Neural cell (in vitro differentiated cells): ENCODE measurements around the gene ABCA2. TPM values are rescaled to one million over a fixed set of nuclear protein-coding genes. Genes with fewer than 3 reads are reported as not detected.

Experiments used
- H2AFZ ChIP-seq: fragments of 200-600, 300-800 bp; sonication (generic), shearing (Covaris generic); 2 replicates; pipeline ENCODE4 v1.6.0; 2014; ENCODE audit warnings: low read depth, mild to moderate bottlenecking, antibody characterized with exemption, low read length, moderate library complexity
- H3F3A ChIP-seq: fragments of 200-600 bp; shearing (Covaris generic); 2 replicates; pipeline ENCODE4 v1.6.1; 2016; ENCODE audit warnings: mild to moderate bottlenecking, moderate library complexity, mixed read lengths, antibody characterized with exemption, low read length; ENCODE audit not compliant: insufficient read depth, poor library complexity, severe bottlenecking
- H3K27ac ChIP-seq: fragments of 200-600, 300-800 bp; sonication (generic), shearing (Covaris generic); 2 replicates; pipeline ENCODE4 v1.5.1; 2014; ENCODE audit warnings: mild to moderate bottlenecking, low read length, moderate library complexity
- H3K27me3 ChIP-seq: fragments of 300-800, 200-600 bp; sonication (generic), shearing (Covaris generic); 2 replicates; pipeline ENCODE4 v1.6.0; 2014; ENCODE audit warnings: mild to moderate bottlenecking, low read depth, low read length, moderate library complexity; ENCODE audit not compliant: insufficient read depth
- H3K36me3 ChIP-seq: fragments of 300-800, 200-600 bp; sonication (generic), shearing (Covaris generic); 2 replicates; pipeline ENCODE4 v1.5.1; 2014; ENCODE audit warnings: mild to moderate bottlenecking, antibody characterized with exemption, low read length, moderate library complexity; ENCODE audit not compliant: insufficient read depth
- H3K4me2 ChIP-seq: fragments of 300-800, 200-600 bp; sonication (generic), shearing (Covaris generic); 2 replicates; pipeline ENCODE4 v1.6.0; 2014; ENCODE audit warnings: mild to moderate bottlenecking, low read length
- H3K4me3 ChIP-seq: fragments of 300-800, 200-600 bp; sonication (generic), shearing (Covaris generic); 2 replicates; pipeline ENCODE4 v1.5.1; 2014; ENCODE audit warnings: mild to moderate bottlenecking, low read length, moderate library complexity
- H3K79me2 ChIP-seq: fragments of 200-600 bp; shearing (Covaris generic); replicated peaks from 2 replicates; pipeline ENCODE4 v1.6.0; 2014; ENCODE audit warnings: mild to moderate bottlenecking, low read length, moderate library complexity; ENCODE audit not compliant: insufficient read depth
- H3K9ac ChIP-seq: fragments of 300-800, 200-600 bp; sonication (generic), shearing (Covaris generic); 2 replicates; pipeline ENCODE4 v1.6.1; 2016; ENCODE audit warnings: mild to moderate bottlenecking, low read length, mixed read lengths
- H3K9me2 ChIP-seq: fragments of 200-600 bp; shearing (Covaris generic); 2 replicates; pipeline ENCODE4 v1.6.1; 2016; ENCODE audit warnings: mild to moderate bottlenecking, low read length, mixed read lengths; ENCODE audit not compliant: insufficient read depth
- H3K9me3 ChIP-seq: fragments of 200-600, 300-800 bp; sonication (generic), shearing (Covaris generic); 2 replicates; pipeline ENCODE4 v1.6.1; 2016; ENCODE audit warnings: mild to moderate bottlenecking, mixed run types, low read length, moderate library complexity, mixed read lengths
- H4K20me1 ChIP-seq: fragments of 200-600 bp; shearing (Covaris generic); 2 replicates; pipeline ENCODE4 v1.6.1; 2016; ENCODE audit warnings: mild to moderate bottlenecking, mixed run types; ENCODE audit not compliant: insufficient read depth
- EP300 ChIP-seq: fragments of 450-650 bp; conservative IDR thresholded peaks from 2 replicates; pipeline ENCODE4 v1.6.1; 2014; ENCODE audit warnings: antibody characterized with exemption, mild to moderate bottlenecking, moderate library complexity; ENCODE audit not compliant: poor library complexity, severe bottlenecking
- EZH2 ChIP-seq: fragments of 200-600, 300-800 bp; shearing (Covaris generic), sonication (generic); IDR thresholded peaks from 2 replicates; pipeline ENCODE4 v1.6.1; 2014; ENCODE audit warnings: antibody characterized with exemption, low read length, borderline replicate concordance, mild to moderate bottlenecking; ENCODE audit not compliant: insufficient read depth, poor library complexity, severe bottlenecking
- MXI1 ChIP-seq: fragments of 450-650 bp; conservative IDR thresholded peaks from 2 replicates; pipeline ENCODE4 v1.6.1; 2014; ENCODE audit warnings: antibody characterized with exemption, mild to moderate bottlenecking; ENCODE audit not compliant: poor library complexity, severe bottlenecking
- POLR2AphosphoS5 ChIP-seq: IDR thresholded peaks from 2 replicates; pipeline ENCODE4 v1.6.1; 2012
- RAD21 ChIP-seq: fragments of 450-650 bp; conservative IDR thresholded peaks from 2 replicates; pipeline ENCODE4 v1.6.1; 2014; ENCODE audit warnings: antibody characterized with exemption, mild to moderate bottlenecking, moderate library complexity
- SMC3 ChIP-seq: fragments of 450-650 bp; conservative IDR thresholded peaks from 2 replicates; pipeline ENCODE4 v1.6.1; 2014; ENCODE audit warnings: antibody characterized with exemption, mild to moderate bottlenecking, moderate library complexity; ENCODE audit not compliant: poor library complexity
- TAF1 ChIP-seq: IDR thresholded peaks from 2 replicates; pipeline ENCODE4 v1.6.1; 2012; ENCODE audit warnings: low read depth
- polyA plus RNA-seq: library from polyadenylated mRNA; depleted of rRNA; stranded (reverse); fragments of >200 nt; gene quantifications from 2 replicates; pipeline ENCODE4 v1.2.3, GENCODE V29; 2014
- TF ChIP-seq, protein P1 (sequence below): fragments of 450-650 bp; IDR thresholded peaks from 2 replicates; pipeline ENCODE4 v1.5.1; 2014; ENCODE audit warnings: antibody characterized with exemption, mild to moderate bottlenecking, moderate library complexity; ENCODE audit not compliant: poor library complexity, severe bottlenecking
- TF ChIP-seq, protein P2 (sequence below): IDR thresholded peaks from 2 replicates; pipeline ENCODE4 v1.6.1; 2012; ENCODE audit warnings: borderline replicate concordance

The ABCA2 gene
- polyA plus RNA-seq, 1 donor from 2014 or later: 30.6 TPM

DNA sequence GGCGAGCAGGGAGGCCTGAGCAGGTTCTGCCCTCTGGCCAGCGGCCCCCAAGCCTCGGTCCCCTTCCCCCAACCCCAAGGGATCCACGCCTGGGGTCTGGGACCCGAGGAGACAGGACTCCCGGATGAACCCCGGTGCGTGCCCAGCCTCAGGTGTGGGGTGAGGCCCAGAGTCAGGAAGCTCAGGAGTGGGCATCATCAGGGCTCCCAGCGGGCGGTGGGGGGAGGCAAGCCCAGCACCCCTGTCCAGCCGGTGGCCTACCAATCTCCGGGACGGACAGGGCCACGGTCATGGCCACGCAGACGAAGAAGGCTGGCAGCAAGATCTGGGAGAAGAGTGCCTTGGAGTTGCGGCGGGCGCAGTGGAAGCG lies 14.5 kb downstream of the ABCA2 start:
- Histone ChIP-seq H2AFZ (no peak overlapping the region), H3K9me3 (no peaks in the 10 kb centered on the region), H3K36me3 (peaks cover 7% of the 10 kb centered on the region), H3K9ac (no peak overlapping the region), H3K9me2 (no peaks in the 10 kb centered on the region), H3K4me2 (no peak overlapping the region), H3K4me3 (no peak overlapping the region), H3K27me3 (no peaks in the 10 kb centered on the region), H4K20me1 (no peaks in the 10 kb centered on the region), H3K79me2 (no peaks in the 10 kb centered on the region), H3K27ac (no peak overlapping the region), H3F3A (no peaks in the 10 kb centered on the region)
- TF ChIP-seq TAF1 (no peak), MXI1 (no peak), SMC3 (no peak)
- TF ChIP-seq, protein P1, sequence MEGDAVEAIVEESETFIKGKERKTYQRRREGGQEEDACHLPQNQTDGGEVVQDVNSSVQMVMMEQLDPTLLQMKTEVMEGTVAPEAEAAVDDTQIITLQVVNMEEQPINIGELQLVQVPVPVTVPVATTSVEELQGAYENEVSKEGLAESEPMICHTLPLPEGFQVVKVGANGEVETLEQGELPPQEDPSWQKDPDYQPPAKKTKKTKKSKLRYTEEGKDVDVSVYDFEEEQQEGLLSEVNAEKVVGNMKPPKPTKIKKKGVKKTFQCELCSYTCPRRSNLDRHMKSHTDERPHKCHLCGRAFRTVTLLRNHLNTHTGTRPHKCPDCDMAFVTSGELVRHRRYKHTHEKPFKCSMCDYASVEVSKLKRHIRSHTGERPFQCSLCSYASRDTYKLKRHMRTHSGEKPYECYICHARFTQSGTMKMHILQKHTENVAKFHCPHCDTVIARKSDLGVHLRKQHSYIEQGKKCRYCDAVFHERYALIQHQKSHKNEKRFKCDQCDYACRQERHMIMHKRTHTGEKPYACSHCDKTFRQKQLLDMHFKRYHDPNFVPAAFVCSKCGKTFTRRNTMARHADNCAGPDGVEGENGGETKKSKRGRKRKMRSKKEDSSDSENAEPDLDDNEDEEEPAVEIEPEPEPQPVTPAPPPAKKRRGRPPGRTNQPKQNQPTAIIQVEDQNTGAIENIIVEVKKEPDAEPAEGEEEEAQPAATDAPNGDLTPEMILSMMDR: no peak

DNA sequence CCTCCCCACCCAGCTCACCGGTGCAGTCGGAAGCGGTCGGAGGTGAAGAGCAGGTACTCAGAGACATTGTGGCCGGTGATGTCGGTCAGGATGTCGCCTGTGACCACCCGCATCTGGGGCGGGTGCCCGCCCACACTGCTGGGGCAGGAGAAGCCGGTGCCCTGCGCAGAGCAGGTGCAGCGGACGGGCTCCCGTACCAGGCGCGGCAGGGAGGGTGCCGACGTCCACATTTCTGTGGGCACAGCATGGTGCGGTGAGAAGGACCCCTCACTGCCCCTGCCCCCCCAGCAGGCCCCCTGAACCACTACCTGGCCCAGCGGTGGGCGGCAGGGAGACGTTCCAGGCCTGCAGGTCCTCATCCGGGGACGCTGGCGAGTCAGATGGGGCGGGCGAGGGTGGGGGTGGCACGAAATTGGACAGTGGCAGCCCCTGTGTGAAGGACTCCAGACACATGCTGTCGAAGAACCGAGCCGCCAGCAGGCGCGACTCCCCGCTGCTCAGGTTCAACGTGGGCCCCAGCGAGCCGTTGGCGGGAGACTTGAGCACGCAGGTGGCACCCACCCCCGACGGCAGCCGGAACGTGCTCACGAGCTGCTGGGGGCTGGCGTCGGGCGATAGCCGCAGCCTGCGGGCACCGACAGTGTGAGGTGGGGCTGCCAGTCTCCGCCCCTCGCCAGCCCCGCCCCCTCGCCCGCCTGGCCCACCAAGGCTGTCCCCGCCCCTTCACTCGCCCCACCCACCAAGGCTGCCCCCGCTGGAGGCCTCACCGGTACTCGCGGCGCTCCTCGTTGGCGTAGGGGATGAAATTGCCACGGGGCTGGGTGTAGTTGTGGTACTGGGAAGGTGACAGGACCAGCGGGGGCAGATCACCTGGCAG lies 15.1 kb downstream of the ABCA2 start:
- Histone ChIP-seq H3K4me3 (no peak overlapping the region), H3K27ac (no peak overlapping the region), H3K36me3 (peaks cover 7% of the 10 kb centered on the region), H3K79me2 (no peaks in the 10 kb centered on the region), H3K27me3 (no peaks in the 10 kb centered on the region), H3K9ac (no peak overlapping the region), H4K20me1 (no peaks in the 10 kb centered on the region), H3K9me2 (no peaks in the 10 kb centered on the region), H3F3A (no peaks in the 10 kb centered on the region), H2AFZ (no peak overlapping the region), H3K9me3 (no peaks in the 10 kb centered on the region), H3K4me2 (no peak overlapping the region)
- TF ChIP-seq EP300: no peak

DNA sequence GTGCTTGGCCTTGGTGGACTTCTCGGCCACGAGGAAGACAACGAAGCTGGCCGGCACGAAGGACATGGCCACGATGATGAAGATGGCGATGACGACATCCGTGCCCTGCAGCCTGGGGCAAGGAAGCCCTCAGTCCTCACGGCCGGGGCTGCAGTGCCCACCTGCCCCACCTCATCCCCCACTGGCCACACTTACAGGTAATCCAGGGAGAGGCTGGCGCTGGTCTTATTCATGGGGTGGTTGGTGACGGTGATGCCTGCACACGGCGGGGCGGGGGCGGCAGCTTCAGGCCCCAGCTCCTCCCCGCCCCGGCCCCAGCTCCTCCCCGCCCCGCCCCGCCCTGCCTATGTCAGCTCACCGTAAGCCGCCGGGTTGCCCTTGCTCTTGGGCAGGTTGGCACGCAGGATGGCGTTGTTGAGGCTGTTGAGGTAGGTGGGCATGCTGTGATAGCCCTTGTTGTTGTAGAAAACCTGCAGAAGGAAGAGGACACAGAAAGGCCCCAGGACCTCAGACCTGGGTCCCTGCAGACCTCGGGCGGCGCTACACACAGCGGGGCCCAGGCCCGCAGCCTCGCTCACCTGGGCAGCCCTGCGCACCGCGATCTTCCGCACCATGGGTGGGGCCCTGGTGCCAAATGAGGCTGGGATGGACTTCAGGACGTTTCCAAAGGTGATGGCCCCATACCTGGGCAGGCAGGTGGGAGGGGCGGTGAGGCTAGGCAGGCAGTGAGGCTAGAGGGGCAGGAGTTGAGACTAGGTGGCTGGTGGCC lies 15.9 kb downstream of the ABCA2 start:
- Histone ChIP-seq H3K27ac (no peak overlapping the region), H3K4me2 (no peak overlapping the region), H3F3A (no peaks in the 10 kb centered on the region), H3K9ac (no peak overlapping the region), H3K36me3 (peaks cover 7% of the 10 kb centered on the region), H3K79me2 (no peaks in the 10 kb centered on the region), H3K27me3 (no peaks in the 10 kb centered on the region), H2AFZ (no peak overlapping the region), H3K4me3 (no peak overlapping the region), H3K9me3 (no peaks in the 10 kb centered on the region), H3K9me2 (no peaks in the 10 kb centered on the region), H4K20me1 (no peaks in the 10 kb centered on the region)
- TF ChIP-seq, protein P1: no peak
- TF ChIP-seq RAD21: no peak
- TF ChIP-seq MXI1: no peak
- no peak for TF ChIP-seq EZH2
- TF ChIP-seq TAF1: no peak
- no peak for TF ChIP-seq POLR2AphosphoS5
- TF ChIP-seq EP300: no peak
- TF ChIP-seq SMC3: no peak
- TF ChIP-seq, protein P2, sequence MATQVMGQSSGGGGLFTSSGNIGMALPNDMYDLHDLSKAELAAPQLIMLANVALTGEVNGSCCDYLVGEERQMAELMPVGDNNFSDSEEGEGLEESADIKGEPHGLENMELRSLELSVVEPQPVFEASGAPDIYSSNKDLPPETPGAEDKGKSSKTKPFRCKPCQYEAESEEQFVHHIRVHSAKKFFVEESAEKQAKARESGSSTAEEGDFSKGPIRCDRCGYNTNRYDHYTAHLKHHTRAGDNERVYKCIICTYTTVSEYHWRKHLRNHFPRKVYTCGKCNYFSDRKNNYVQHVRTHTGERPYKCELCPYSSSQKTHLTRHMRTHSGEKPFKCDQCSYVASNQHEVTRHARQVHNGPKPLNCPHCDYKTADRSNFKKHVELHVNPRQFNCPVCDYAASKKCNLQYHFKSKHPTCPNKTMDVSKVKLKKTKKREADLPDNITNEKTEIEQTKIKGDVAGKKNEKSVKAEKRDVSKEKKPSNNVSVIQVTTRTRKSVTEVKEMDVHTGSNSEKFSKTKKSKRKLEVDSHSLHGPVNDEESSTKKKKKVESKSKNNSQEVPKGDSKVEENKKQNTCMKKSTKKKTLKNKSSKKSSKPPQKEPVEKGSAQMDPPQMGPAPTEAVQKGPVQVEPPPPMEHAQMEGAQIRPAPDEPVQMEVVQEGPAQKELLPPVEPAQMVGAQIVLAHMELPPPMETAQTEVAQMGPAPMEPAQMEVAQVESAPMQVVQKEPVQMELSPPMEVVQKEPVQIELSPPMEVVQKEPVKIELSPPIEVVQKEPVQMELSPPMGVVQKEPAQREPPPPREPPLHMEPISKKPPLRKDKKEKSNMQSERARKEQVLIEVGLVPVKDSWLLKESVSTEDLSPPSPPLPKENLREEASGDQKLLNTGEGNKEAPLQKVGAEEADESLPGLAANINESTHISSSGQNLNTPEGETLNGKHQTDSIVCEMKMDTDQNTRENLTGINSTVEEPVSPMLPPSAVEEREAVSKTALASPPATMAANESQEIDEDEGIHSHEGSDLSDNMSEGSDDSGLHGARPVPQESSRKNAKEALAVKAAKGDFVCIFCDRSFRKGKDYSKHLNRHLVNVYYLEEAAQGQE: no peak
